NCI-H345 treated with DMSO at 0.1 percent for 48 hours (cell line): Measurements from ENCODE around the gene SLFN13.
"Not testable (repeated sequence)": the region's sequence is repeated elsewhere in the genome, so short reads cannot be mapped to it uniquely, and the experiment has no call there.

Experiments used
- DNase-seq: peaks from one replicate; lab custom pipeline; 2025; ENCODE audit not compliant: unreplicated experiment; lab: John Stamatoyannopoulos, UW

Gene SLFN13

DNA sequence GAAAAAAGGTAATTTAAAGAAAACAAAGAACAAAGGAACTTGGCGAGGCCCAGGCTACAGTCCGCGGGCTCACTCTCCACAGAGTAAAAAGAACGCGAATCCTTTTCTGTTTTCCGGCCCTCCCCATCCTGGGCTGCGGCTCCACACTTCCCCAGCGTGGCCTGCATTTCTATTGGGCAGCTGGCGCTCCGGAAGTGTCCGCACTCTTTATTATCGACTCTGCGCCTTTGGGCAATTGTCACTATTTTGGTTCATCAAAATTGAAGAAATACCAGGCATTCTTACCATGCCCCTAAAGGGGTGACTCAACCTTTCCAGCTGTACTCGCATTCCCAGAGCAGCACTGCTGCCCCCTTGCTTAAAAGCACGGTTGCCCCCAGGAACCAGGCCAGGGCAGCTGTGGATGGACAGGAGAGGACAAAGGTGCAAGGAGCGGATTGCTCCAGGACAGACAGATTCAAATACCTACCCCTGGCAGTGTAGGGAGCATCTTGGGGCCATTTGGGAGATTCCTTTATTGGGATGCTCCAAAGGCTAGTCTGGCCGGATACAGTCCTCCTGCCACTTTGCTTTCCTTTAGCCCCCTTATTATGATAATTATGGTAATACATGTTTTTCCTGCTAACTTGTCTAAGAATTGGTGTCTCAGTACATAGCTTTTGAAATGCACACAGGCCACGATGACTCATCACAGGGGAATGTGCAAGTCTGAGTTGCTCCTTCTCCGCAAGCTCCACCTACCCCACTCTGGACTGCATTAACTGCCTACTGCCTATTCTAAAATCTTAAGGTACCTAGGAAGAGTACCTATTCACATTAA, 15.3 kb downstream of the SLFN13 start:
- no peak for DNase-seq

DNA sequence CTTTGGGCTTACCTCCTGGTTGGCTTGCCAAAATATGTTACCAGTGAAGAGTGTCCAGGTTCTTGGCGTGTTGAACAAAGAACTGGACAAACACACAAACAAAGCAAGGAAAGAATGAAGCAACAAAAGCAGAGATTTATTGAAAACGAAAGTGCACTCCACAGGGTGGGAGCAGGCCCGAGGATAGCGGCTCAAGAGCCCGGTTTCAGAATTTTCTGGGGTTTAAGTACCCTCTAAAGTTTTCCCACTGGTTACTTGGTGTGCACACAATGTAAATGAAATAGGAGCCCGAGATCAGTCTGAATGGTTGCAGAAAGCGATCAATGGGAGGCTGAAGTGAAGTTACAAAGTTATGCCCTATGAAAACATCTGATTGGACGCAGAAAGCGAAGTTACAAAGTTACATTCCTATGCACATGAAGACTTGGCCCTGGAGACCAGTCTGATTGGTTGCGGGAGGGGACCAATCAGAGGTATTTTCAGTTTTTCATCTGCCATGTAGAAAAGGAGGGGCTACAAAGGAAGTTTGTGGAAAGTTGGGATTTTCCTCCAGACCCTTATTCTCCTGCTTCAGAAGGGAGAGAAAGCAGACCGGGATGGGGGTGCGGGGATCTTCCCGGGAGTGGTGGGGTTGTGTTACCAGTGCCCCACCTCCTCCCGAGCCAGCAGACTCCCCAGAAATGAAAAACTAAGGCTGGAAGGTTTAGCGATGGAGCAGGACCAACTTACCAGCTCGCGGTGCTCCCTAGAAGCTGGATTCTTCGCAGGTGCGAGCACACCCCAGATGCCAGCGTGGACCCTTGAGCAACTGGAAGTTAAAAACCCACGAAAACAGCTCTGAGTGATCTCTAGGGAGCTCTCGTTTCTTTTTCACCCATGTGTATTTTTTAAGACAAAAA, 16.1 kb downstream of the SLFN13 start, which contains the start of gene SLFN12:
Gene SLFN12 (minus strand): TSS at position 325 of the 899 bp plus-strand sequence. CDS start 9,472 bp downstream, outside the sequence.
- no peak for DNase-seq

DNA sequence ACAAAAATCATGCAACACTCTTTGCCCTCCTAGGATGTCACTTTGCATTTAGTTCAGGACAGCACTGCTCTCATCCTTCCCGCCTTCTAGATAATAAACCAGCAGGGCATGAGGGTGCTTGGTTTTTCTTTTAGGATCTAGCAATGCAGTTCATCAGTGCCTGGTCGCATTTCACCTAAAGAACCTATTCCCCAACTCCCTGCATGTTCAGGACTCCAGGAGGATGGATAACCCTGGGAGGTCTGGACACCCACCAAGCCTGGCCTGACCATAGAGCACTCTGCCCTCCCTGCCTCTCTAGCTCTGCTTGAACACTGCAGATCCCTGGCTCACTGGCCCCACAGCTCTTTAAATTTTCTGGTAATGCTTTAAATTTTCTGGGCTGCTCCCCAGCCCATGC, 18.9 kb downstream of the SLFN13 start:
- DNase-seq = no peak

DNA sequence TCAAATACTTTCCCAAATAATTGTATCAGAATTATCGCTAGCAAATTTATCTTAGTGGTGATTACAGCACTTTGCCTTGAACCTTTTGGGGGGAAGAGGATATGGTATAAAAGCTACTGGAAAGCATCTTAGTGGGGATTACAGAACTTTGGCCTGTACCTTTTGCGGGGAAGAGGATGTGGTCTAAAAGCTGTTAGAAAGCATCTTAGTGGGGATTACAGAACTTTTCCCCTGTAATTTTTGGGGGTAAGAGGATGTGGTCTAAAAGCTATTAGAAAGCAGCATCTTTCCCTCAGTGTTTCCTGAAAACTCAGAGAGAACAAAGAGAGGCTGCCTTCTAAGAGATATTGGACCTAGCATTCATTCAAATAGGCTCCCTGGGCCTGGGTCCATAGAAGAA, 20.3 kb downstream of the SLFN13 start:
- DNase-seq = no peak

DNA sequence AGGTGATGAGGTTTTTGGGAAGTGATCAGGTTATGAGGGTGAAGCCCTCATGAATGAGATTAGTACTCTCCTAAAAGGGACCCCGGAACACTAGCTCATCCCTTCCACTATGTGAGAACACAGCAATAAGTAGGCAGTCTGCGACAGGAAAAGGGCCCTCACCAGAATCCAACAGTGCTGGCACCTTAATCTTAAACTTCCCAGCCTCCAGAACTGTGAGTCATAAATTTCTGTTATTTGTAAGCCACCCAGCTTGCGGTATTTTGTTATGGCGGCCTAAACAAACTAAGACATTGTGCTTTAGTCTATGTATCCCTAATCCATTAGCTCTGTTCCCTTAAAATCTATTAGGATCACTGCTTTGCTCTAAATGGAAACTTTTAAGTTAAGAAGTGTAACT, 24.8 kb downstream of the SLFN13 start:
- DNase-seq = no peak

DNA sequence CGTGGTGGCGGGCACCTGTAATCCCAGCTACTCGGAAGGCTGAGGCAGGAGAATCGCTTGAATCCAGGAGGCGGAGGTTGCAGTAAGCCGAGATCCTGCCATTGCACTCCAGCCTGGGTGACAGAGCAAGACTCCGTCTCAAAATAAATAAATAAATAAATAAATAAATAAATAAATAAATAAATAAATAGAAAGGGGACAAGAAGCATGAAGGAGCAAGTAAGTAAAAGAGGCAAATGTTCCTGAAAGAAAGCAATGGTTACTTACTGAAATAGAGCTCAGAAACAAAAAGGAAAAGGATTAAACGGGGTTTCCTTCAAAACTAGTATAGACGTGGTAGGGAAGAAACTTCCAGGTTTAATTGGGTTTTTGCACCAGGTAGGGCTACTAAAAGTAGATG, 27.5 kb downstream of the SLFN13 start:
- not testable (repeated sequence) for DNase-seq

DNA sequence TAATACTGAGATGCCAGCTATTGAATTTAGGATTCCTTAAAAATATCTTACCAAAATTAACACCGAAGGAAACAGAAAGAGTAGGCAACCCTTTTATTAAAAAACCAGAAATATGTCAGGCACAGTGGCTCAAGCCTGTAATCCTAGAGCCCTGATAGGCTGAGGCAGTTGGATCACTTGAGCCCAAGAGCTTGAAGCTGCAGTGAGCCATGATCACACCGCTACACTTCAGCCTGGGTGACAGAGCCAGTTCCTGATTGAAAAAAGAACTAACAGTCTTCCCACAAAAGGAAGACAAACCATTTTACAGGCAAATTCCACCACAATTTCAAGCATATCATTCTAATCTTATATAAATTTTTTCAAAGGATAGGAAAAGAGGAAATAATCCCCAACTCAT, 31.9 kb downstream of the SLFN13 start:
- no peak for DNase-seq

DNA sequence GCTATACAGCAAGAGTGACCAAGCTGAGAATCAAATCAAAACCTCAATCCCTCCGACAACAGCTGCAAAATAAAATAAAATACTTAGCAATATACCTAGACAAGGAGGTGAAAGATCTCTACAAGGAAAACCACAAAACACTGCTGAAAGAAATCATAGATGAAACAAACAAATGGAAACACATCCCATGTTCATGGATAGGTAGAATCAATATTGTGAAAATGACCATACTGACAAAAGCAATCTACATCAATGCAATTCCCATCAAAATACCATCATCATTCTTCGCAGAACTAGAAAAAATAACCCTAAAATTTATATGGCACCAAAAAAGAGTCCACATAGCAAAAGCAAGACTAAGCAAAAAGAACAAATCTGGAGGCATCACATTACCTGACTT, 33.9 kb downstream of the SLFN13 start:
- not testable (repeated sequence) for DNase-seq

DNA sequence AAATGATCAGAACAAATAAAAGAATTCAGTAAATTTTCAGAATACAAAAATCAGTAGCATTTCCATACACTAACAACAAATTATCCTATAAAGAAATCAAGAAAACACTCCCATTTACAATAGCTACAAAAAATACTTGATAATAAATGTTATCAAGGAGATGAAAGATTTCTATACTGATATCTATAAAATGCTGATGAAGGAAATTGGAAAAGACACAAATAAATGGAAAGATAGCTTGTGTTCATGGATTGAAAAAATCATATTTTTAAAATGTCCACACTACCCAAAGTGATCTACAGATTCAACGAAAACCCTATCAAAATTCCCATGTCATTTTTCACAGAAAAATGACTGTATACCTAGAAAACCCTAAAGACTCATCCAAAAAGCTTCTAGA, 34.3 kb downstream of the SLFN13 start:
- no peak for DNase-seq

DNA sequence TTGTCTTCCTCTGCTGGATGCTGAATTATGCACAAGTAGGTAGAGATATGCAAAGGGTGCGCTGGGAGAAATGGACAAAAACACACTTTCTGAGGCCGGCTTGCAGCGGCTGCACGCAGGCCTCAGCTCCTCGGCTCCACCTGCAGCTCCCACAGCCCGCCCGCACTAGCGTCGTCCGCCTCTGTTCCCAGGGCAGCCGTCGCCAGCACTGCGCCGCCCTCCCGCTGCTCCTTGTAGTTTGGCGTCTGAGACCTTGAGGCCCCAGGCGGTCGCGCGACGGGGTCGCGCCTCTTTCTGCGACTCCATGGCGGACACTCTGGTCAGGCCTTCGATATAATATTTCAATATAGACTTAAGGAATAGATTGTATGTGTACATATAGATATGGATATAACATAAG, 41.0 kb downstream of the SLFN13 start:
- DNase-seq = no peak

DNA sequence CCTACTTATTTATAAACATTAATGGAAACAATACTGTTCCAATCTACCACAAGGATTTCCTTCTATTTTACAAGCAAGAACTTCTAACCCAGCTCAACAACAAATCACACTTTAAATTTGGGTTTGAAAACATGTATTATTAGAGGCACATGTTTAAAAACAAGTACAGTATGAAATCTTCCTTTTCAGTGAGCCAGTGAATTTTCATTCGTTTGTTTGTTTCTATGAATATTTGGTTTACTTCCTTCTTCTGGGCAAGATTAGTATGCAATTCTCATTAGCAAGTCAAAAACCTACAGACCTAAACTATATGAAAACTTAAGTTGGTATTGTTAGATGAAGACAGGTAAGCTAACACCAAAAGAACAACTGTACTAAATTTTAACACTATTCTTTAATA, 42.0 kb downstream of the SLFN13 start:
- no peak for DNase-seq

DNA sequence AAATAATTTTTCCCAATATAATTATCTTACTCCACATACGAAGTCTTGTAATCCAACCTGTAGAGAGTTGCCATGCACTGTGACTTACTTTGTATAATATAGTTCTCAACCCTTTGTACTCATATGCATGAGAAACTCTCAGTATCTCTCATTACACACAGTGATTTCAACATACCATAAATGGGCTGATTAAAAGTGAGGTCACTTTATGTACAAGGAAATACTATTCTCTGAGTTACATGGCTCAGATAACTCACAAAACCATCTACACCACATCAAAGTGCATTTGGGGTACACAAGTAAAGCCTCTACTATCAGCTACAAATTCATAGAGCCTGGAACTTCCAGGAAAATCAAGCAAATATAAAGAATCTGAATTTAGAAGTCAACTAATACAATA, 44.2 kb downstream of the SLFN13 start:
- DNase-seq = no peak

DNA sequence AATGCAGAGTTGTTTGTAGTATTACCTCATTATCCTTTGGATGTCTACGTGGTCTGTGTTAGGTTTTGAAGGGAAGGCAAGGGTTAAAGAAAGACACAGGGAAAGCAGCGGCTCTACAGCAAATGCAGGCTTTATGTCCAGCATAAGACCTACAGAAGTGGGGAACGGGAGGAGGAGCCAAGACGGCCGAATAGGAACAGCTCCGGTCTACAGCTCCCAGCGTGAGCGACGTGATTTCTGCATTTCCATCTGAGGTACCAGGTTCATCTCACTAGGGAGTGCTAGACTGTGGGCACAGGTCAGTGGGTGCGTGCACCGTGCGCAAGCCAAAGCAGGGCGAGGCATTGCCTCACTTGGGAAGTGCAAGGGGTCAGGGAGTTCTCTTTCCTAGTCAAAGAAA, 54.8 kb downstream of the SLFN13 start:
- not testable (repeated sequence) for DNase-seq

DNA sequence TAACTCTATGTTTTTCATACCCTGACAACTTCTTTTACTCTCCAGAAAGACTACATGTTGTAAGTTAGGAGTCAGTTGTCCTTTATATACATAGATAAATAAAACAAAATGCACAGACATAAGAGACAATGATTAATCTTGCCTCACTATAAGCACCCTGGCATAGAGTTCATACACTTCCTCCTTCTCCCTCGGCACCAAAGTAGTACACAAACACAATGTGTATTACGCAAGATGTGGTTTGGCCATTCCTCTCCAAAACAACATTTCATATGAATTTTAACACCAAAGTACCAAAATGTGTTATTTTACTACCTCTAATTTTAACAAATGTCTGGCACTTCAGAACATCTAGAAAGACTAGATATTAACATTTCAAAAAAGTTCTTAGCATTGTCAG, 57.9 kb downstream of the SLFN13 start:
- no peak for DNase-seq

DNA sequence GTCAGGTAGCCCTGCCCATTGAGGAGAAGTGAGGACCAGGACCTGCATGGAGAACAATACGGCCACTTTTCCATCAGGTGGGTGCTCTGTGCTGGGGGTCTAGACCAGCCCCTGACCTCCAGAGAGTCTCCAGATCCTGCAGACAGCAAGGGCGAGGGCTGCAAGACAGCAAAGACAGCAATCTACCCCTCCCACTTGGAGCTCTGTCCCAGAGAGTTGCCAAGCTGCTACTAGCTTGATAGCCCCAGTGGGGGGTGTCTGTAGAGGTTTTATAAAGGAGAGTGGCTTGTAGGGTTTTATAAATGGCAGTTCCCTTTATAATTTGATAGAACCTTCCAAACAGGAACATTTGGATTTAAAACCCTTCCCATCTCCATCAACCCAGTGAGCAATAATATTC, 58.4 kb downstream of the SLFN13 start:
- DNase-seq = no peak

DNA sequence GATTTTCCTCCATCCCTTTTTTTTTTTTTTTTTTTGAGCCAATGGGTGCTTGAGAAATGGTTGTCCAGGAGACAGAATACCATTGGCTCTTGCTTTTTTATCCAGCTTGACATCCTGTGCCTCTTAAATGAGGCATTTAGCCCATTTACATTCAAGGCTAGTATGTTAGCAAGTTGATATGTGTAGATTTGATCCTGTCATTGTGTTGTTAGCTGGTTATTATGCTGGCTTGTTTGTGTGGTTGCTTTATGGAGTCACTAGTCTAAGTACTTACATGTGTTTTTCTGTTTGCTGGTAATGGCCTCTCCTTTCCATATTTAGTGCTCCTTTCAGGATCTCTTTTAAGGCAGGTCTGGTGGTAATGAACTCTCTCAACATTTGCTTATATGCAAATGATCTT, 61.1 kb downstream of the SLFN13 start:
- no peak for DNase-seq
